SK-N-MC (cell line): ENCODE measurements around the gene ESYT1.

ENCODE experiments used
- EZH2 ChIP-seq: fragments of 200-600 bp; sonication (generic); IDR thresholded peaks from one replicate; pipeline ENCODE4 v1.6.1; 2017; ENCODE audit warnings: antibody characterized with exemption
- POLR2AphosphoS5 ChIP-seq: IDR thresholded peaks from 2 replicates; pipeline ENCODE4 v1.6.1; 2012; ENCODE audit warnings: mild to moderate bottlenecking, low read depth, low read length, borderline replicate concordance

DNA sequence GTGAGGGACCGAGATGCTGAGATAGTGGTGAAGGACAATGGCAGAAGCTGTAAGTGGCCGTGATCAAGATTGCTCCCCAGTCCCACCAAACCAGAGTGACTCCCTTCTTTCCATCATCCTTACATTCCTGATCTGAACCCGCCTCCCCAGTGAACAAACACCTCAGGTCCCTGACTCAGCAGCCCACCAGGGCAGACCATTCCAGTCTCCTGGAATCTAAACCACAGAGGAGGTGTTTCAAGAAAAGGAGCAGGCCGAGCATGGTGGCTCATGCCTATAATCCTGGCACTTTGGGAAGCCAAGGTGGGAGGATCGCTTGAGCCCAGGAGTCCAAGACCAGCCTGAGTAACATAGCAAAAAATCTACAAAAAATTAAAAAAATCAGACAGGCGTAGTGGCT lies 41.5 kb upstream of the ESYT1 start:
- TF ChIP-seq EZH2 (no peak), POLR2AphosphoS5 (no peak)
